ENCODE results near the gene LRP1B.

- TF ChIP-seq EZH2phosphoT487 (IDR thresholded peaks at IDR 0.05; ENCODE audit: insufficient read depth, low read depth) (no peak), EZH2 (IDR thresholded peaks at IDR 0.05; ENCODE audit: insufficient read depth, poor library complexity, severe bottlenecking) (no peak)
Observed at GRCh38 chr2:140246957-140247356, 1883.9 kb downstream of the LRP1B start.
